ENCODE results near the gene NOG. TPM values are rescaled to one million over a fixed set of nuclear protein-coding genes. Genes with fewer than 3 reads are reported as not detected.

NOG gene
- total and polyA plus RNA-seq, 9 of the 15 experiments (the other 6 are each of a cell fraction or from before 2014, with no cell fraction given) = not detected

DNA sequence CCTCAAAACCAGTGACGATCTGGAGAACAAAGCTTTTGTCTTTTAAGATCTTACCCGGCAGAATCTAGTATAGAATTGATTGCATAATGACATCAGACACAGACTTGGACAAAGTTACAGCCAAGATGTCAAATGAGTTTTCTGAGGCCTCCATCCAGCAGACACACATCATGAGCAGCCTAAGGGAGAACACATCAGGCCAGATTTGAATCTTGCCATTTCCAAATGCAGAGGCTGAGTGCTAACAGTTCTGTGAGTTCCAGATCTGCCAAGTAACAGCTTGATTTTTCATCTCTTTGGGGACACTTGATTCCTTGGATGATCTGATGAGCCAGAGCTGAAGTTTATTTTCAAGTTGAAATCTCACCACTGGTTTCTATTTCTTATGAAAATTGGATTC, 21.0 kb downstream of the NOG start (continued):
- TF ChIP-seq, protein P1, sequence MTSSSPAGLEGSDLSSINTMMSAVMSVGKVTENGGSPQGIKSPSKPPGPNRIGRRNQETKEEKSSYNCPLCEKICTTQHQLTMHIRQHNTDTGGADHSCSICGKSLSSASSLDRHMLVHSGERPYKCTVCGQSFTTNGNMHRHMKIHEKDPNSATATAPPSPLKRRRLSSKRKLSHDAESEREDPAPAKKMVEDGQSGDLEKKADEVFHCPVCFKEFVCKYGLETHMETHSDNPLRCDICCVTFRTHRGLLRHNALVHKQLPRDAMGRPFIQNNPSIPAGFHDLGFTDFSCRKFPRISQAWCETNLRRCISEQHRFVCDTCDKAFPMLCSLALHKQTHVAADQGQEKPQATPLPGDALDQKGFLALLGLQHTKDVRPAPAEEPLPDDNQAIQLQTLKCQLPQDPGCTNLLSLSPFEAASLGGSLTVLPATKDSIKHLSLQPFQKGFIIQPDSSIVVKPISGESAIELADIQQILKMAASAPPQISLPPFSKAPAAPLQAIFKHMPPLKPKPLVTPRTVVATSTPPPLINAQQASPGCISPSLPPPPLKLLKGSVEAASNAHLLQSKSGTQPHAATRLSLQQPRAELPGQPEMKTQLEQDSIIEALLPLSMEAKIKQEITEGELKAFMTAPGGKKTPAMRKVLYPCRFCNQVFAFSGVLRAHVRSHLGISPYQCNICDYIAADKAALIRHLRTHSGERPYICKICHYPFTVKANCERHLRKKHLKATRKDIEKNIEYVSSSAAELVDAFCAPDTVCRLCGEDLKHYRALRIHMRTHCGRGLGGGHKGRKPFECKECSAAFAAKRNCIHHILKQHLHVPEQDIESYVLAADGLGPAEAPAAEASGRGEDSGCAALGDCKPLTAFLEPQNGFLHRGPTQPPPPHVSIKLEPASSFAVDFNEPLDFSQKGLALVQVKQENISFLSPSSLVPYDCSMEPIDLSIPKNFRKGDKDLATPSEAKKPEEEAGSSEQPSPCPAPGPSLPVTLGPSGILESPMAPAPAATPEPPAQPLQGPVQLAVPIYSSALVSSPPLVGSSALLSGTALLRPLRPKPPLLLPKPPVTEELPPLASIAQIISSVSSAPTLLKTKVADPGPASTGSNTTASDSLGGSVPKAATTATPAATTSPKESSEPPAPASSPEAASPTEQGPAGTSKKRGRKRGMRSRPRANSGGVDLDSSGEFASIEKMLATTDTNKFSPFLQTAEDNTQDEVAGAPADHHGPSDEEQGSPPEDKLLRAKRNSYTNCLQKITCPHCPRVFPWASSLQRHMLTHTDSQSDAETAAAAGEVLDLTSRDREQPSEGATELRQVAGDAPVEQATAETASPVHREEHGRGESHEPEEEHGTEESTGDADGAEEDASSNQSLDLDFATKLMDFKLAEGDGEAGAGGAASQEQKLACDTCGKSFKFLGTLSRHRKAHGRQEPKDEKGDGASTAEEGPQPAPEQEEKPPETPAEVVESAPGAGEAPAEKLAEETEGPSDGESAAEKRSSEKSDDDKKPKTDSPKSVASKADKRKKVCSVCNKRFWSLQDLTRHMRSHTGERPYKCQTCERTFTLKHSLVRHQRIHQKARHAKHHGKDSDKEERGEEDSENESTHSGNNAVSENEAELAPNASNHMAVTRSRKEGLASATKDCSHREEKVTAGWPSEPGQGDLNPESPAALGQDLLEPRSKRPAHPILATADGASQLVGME (CRISPR knock-in tag; IDR thresholded peaks at IDR 0.05) = no peak
- TF ChIP-seq, protein P2, sequence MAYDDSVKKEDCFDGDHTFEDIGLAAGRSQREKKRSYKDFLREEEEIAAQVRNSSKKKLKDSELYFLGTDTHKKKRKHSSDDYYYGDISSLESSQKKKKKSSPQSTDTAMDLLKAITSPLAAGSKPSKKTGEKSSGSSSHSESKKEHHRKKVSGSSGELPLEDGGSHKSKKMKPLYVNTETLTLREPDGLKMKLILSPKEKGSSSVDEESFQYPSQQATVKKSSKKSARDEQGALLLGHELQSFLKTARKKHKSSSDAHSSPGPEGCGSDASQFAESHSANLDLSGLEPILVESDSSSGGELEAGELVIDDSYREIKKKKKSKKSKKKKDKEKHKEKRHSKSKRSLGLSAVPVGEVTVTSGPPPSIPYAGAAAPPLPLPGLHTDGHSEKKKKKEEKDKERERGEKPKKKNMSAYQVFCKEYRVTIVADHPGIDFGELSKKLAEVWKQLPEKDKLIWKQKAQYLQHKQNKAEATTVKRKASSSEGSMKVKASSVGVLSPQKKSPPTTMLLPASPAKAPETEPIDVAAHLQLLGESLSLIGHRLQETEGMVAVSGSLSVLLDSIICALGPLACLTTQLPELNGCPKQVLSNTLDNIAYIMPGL (CRISPR knock-in tag; IDR thresholded peaks at IDR 0.05) = no peak
- TF ChIP-seq TCF7 (IDR thresholded peaks at IDR 0.05; ENCODE audit: borderline replicate concordance) = no peak

All from K562 (cell line).